Body of pancreas (tissue), 4 donors: ENCODE results near the gene HTR3E.

Experiments
- POLR2A ChIP-seq, 3 donors: fragments of 450-650 bp; IDR thresholded peaks; one replicate each; pipeline ENCODE4 v1.6.1; 2016; ENCODE audit warnings: antibody characterized with exemption in 3 of 3, mild to moderate bottlenecking in 2 of 3
- TF ChIP-seq, protein P1 (sequence below), 7 experiments: fragments of 450-650 bp in 4 of 7; fragments of 200-600 bp in 3 of 7; sonication (generic) in 3 of 7; IDR thresholded peaks; one replicate each; pipeline ENCODE4 v1.5.1; 2016 to 2019; ENCODE audit warnings: antibody characterized with exemption in 7 of 7

DNA sequence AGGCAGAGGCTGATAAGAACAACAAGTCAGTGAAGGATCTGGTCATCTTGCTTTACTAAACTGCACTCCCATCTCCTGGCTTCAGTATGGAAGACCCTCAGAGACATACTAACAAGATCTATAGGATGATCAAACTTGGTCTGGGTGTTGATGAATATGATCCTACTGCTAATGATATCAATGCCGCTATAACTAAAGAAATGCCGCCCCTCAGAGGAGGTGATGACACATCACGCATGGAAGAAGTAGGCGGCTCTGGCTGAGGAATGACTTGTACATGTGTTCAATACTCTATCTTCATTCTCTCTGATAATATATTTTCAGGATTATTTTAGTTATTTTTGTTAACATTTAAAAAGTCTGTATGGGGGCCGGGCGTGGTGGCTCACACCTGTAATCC lies 20.8 kb downstream of the HTR3E start:
- TF ChIP-seq, protein P1, sequence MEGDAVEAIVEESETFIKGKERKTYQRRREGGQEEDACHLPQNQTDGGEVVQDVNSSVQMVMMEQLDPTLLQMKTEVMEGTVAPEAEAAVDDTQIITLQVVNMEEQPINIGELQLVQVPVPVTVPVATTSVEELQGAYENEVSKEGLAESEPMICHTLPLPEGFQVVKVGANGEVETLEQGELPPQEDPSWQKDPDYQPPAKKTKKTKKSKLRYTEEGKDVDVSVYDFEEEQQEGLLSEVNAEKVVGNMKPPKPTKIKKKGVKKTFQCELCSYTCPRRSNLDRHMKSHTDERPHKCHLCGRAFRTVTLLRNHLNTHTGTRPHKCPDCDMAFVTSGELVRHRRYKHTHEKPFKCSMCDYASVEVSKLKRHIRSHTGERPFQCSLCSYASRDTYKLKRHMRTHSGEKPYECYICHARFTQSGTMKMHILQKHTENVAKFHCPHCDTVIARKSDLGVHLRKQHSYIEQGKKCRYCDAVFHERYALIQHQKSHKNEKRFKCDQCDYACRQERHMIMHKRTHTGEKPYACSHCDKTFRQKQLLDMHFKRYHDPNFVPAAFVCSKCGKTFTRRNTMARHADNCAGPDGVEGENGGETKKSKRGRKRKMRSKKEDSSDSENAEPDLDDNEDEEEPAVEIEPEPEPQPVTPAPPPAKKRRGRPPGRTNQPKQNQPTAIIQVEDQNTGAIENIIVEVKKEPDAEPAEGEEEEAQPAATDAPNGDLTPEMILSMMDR (IDR thresholded peaks at IDR 0.05) = no peak
- TF ChIP-seq POLR2A (IDR thresholded peaks at IDR 0.05) = no peak
